ENCODE measurements around the gene SPEG. TPM values are rescaled to one million over a fixed set of nuclear protein-coding genes. Genes with fewer than 3 reads are reported as not detected.

Gene SPEG
- total and polyA plus RNA-seq, 2 of the 13 experiments (the other 11 are each of a cell fraction or from before 2014, with no cell fraction given) = 0.18 to 0.24 TPM

DNA sequence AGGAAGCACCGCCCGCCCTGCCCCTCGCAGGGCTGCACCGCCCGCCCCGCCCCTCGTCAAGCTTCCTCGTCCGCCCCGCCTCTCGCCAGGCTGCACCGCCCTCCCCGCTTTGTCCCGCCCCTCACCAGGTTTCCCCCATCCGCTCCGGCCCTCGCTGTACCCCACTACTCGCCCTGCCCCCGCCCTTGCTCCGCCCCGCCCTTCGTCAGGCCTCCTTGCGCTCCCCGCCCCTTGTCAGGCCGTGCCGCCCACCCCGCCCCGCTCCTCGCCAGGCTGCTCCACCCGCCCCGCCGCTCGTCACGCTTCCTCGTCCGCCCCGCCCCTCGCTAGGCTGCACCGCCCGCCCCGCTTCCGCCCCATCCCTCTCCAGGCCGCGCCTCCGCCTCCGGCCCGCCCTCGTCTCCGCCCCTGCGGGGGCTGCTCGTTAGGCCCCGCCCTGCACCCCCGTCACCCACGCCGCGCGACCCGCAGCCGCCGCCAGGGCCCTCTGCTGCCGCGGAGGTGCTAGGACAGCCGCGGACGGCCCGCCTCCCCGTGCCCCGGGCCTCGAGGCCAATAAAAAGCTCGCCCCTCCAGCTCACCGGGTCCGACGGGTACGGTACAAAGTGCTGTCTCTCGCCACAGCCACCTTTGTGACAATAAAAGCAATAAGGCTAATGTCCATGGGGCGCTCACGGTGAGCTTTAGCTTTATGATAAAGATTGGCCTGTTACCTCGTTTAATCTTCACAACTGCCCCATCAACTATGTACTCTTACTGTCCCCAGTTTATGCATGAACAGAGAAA lies 46.3 kb upstream of the SPEG start:
- intact Hi-C loops (cut with micrococcal nuclease; ENCODE audit: unreplicated experiment) (loop anchor here (1.0 to 5.0 kb wide), 3 partner anchors 109 to 209 kb away; partner anchors contain the start of genes GMPPA, STK11IP and TMEM198), in situ Hi-C loops (cut with HindIII; ENCODE audit: extremely low pct_ligation_motif_present, low pct_unique_long_range_greater_than_20kb) (no loop called here)
- Histone ChIP-seq H3K9ac (ENCODE audit: insufficient read depth, low read depth, low read length) (peak overlapping the region; percentile 62), H3K79me2 (ENCODE audit: insufficient read depth, low read length) (peaks cover 12% of the 10 kb centered on the region), H3K4me2 (ENCODE audit: low read depth, low read length) (peak overlapping the region; percentile 97), H3K36me3 (replicated peaks in 1 of 2; ENCODE audit: control insufficient read depth in 1 of 2, insufficient read depth in 2 of 2, low read length in 2 of 2) (peaks cover 22 to 29% of the 10 kb centered on the region in 2 experiments), H3K27me3 (ENCODE audit: control insufficient read depth in 1 of 2, insufficient read depth in 2 of 2, low read length in 2 of 2) (no peaks in the 10 kb centered on the region; a peak in 1 of 5 replicates), H4K20me1 (ENCODE audit: insufficient read depth, low read length) (peaks cover 4% of the 10 kb centered on the region; the same call in 1 of the 2 replicates), H3K9me3 (ENCODE audit: low read length) (no peaks in the 10 kb centered on the region), H3K4me1 (ENCODE audit: insufficient read depth, low read length) (peaks cover 30% of the 10 kb centered on the region), H3K4me3 (replicated peaks in 1 of 3; ENCODE audit: insufficient read depth in 1 of 3, low read depth in 2 of 3, low read length in 3 of 3) (peak overlapping the region; percentile 53 to 70 (median 68)), H3K27ac (ENCODE audit: extremely low read length, insufficient read depth, low read length) (peak overlapping the region; percentile 68), H2AFZ (ENCODE audit: low read length) (peak overlapping the region; percentile 99)
- ChIA-PET CTCF (ENCODE audit: low intra/inter-chr PET ratio, low total read pairs) (no interaction called here), POLR2A (interaction anchor here (0.6 to 2.8 kb wide), 47 partner anchors 10 to 1118 kb away, joined by 3 to 29 read pairs (median 5); partner anchors contain the start of genes AAMP, ANKZF1, ATG9A and BCS1L)
- 1% methylated on average over 77 of the region's 78 CpGs for WGBS (ENCODE audit: low lambda C conversion rate)
- DNase-seq (ENCODE audit: low spot score) (peak; percentile 87), FAIRE-seq (peak; percentile 4), ATAC-seq (peak; percentile 74)
- no TSS peak for BruUV-seq (replicated peaks)
- TF ChIP-seq TOPORS (CRISPR knock-in tag; IDR thresholded peaks at IDR 0.05) (no peak), ZNF75D (CRISPR knock-in tag; IDR thresholded peaks at IDR 0.05; ENCODE audit: borderline replicate concordance) (no peak), ZNF343 (CRISPR knock-in tag; IDR thresholded peaks at IDR 0.05) (no peak), YY1 (IDR thresholded peaks at IDR 0.05; ENCODE audit: insufficient read depth, insufficient replicate concordance, low read depth, low read length) (peak; percentile 61), ZNF558 (CRISPR knock-in tag; IDR thresholded peaks at IDR 0.05; ENCODE audit: borderline replicate concordance) (no peak; the same call in 1 of the 2 replicates), ZNF10 (CRISPR knock-in tag; IDR thresholded peaks at IDR 0.05; ENCODE audit: borderline replicate concordance, low read depth) (no peak), SIX4 (CRISPR knock-in tag; IDR thresholded peaks at IDR 0.05) (no peak), KDM4B (CRISPR knock-in tag; IDR thresholded peaks at IDR 0.05) (no peak), DR1 (CRISPR knock-in tag; IDR thresholded peaks at IDR 0.05) (peak; percentile 33; the same call in 1 of the 2 replicates), ZNF225 (CRISPR knock-in tag; IDR thresholded peaks at IDR 0.05) (0 out of 2 replicates have a peak, but pooled peaks have one; percentile 56), RAD21 (CRISPR knock-in tag; IDR thresholded peaks at IDR 0.05) (peak; percentile 67; the same call in 1 of the 2 replicates), POLR2A (IDR thresholded peaks at IDR 0.05; ENCODE audit: insufficient read depth in 1 of 2, low read depth in 2 of 2, low read length in 2 of 2) (peak; percentile 52 to 68; a peak in 3 of 4 replicates)
- TF ChIP-seq, protein P1, sequence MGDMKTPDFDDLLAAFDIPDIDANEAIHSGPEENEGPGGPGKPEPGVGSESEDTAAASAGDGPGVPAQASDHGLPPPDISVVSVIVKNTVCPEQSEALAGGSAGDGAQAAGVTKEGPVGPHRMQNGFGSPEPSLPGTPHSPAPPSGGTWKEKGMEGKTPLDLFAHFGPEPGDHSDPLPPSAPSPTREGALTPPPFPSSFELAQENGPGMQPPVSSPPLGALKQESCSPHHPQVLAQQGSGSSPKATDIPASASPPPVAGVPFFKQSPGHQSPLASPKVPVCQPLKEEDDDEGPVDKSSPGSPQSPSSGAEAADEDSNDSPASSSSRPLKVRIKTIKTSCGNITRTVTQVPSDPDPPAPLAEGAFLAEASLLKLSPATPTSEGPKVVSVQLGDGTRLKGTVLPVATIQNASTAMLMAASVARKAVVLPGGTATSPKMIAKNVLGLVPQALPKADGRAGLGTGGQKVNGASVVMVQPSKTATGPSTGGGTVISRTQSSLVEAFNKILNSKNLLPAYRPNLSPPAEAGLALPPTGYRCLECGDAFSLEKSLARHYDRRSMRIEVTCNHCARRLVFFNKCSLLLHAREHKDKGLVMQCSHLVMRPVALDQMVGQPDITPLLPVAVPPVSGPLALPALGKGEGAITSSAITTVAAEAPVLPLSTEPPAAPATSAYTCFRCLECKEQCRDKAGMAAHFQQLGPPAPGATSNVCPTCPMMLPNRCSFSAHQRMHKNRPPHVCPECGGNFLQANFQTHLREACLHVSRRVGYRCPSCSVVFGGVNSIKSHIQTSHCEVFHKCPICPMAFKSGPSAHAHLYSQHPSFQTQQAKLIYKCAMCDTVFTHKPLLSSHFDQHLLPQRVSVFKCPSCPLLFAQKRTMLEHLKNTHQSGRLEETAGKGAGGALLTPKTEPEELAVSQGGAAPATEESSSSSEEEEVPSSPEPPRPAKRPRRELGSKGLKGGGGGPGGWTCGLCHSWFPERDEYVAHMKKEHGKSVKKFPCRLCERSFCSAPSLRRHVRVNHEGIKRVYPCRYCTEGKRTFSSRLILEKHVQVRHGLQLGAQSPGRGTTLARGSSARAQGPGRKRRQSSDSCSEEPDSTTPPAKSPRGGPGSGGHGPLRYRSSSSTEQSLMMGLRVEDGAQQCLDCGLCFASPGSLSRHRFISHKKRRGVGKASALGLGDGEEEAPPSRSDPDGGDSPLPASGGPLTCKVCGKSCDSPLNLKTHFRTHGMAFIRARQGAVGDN (CRISPR knock-in tag; IDR thresholded peaks at IDR 0.05) = peak; percentile 80
- TF ChIP-seq, protein P2, sequence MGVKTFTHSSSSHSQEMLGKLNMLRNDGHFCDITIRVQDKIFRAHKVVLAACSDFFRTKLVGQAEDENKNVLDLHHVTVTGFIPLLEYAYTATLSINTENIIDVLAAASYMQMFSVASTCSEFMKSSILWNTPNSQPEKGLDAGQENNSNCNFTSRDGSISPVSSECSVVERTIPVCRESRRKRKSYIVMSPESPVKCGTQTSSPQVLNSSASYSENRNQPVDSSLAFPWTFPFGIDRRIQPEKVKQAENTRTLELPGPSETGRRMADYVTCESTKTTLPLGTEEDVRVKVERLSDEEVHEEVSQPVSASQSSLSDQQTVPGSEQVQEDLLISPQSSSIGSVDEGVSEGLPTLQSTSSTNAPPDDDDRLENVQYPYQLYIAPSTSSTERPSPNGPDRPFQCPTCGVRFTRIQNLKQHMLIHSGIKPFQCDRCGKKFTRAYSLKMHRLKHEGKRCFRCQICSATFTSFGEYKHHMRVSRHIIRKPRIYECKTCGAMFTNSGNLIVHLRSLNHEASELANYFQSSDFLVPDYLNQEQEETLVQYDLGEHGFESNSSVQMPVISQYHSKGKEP (CRISPR knock-in tag; IDR thresholded peaks at IDR 0.05) = no peak
- TF ChIP-seq, protein P3, sequence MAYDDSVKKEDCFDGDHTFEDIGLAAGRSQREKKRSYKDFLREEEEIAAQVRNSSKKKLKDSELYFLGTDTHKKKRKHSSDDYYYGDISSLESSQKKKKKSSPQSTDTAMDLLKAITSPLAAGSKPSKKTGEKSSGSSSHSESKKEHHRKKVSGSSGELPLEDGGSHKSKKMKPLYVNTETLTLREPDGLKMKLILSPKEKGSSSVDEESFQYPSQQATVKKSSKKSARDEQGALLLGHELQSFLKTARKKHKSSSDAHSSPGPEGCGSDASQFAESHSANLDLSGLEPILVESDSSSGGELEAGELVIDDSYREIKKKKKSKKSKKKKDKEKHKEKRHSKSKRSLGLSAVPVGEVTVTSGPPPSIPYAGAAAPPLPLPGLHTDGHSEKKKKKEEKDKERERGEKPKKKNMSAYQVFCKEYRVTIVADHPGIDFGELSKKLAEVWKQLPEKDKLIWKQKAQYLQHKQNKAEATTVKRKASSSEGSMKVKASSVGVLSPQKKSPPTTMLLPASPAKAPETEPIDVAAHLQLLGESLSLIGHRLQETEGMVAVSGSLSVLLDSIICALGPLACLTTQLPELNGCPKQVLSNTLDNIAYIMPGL (CRISPR knock-in tag; IDR thresholded peaks at IDR 0.05; ENCODE audit: borderline replicate concordance in 1 of 2, low read depth in 1 of 2) = peak in 1 of 2 experiments; percentile 65; a peak in 3 of 4 replicates
